Activated CD8-positive, alpha-beta memory T cell treated with anti-CD3 and anti-CD28 coated beads, Interleukin-2, amount 50 U/mL, for 48 hours (primary cell): ENCODE results near the gene KRTCAP3.
A peak's percentile ranks its signal among the peaks of the same experiment; 100 is the strongest.
"Not testable (repeated sequence)": the region's sequence is repeated elsewhere in the genome, so short reads cannot be mapped to it uniquely, and the experiment has no call there.

Experiments
- DNase-seq: peaks from one replicate; pipeline ENCODE4 v3.0.0-alpha.2; 2020

Gene KRTCAP3, protein sequence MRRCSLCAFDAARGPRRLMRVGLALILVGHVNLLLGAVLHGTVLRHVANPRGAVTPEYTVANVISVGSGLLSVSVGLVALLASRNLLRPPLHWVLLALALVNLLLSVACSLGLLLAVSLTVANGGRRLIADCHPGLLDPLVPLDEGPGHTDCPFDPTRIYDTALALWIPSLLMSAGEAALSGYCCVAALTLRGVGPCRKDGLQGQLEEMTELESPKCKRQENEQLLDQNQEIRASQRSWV

DNA sequence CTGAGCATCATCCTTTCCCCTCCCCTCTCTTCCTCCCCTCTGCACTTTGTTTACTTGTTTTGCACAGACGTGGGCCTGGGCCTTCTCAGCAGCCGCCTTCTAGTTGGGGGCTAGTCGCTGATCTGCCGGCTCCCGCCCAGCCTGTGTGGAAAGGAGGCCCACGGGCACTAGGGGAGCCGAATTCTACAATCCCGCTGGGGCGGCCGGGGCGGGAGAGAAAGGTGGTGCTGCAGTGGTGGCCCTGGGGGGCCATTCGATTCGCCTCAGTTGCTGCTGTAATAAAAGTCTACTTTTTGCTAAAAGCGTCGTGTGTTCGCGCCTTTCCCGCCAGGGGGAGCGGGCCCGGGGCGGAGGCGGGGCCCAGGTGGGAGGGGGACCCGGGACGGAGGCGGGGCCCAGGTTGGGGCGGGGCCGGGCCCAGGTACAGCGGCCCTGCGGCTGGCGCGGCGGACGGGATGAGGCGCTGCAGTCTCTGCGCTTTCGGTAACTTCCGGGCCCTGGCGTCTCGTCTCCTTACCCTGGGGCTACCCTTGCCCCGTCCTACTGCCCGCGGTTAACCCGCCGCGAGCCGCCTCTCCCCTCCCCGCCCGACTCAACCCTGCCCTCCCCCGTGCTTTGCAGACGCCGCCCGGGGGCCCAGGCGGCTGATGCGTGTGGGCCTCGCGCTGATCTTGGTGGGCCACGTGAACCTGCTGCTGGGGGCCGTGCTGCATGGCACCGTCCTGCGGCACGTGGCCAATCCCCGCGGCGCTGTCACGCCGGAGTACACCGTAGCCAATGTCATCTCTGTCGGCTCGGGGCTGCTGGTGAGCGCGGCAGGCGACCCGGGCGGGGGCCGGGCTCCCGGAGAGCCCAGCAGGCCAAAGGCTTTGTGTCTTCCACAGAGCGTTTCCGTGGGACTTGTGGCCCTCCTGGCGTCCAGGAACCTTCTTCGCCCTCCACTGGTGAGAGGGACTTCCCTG, at the start of gene KRTCAP3:
Gene KRTCAP3, plus strand, starts transcription at position 424 of the 962 bp plus-strand sequence. Its CDS starts 32 bp downstream, at position 456.
- DNase-seq = no peak

DNA sequence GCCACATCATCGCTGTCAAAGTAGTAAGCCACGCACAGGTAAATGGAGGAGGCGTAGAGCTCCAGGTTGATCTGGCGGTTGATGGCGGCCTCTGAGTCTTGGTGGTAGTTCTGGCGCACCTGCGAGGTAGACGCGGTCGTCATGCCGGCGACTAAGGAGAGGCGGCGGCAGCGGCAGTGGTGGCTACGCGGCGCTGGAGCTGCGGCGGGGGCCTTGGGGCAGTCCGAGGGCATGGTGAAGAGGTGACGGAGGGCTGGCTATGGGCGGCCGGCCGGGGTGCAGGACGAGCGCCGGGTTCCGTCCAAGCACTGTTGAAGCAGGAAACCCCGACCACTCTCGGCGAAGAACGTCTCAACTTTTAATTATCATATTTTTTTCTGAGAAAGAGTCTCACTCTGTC, 49.0 kb upstream of the KRTCAP3 start:
- no peak for DNase-seq

DNA sequence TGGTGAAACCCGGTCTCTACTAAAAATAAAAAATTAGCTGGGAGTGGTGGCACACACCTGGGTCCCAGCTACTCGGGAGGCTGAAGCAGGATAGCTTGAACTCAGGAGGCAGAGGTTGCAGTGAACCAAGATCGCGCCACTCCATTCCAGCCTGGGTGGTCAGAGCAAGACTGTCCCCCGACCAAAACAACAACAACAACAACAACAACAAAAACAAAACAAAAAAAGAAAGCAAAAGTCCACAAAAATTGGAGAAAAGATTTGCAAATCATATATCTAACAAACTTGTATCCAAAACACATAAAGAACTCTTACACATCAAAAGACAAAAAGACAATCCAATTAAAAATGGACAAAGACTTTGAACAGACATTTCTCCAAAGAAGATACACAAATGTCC, 43.2 kb upstream of the KRTCAP3 start:
- DNase-seq = no peak

DNA sequence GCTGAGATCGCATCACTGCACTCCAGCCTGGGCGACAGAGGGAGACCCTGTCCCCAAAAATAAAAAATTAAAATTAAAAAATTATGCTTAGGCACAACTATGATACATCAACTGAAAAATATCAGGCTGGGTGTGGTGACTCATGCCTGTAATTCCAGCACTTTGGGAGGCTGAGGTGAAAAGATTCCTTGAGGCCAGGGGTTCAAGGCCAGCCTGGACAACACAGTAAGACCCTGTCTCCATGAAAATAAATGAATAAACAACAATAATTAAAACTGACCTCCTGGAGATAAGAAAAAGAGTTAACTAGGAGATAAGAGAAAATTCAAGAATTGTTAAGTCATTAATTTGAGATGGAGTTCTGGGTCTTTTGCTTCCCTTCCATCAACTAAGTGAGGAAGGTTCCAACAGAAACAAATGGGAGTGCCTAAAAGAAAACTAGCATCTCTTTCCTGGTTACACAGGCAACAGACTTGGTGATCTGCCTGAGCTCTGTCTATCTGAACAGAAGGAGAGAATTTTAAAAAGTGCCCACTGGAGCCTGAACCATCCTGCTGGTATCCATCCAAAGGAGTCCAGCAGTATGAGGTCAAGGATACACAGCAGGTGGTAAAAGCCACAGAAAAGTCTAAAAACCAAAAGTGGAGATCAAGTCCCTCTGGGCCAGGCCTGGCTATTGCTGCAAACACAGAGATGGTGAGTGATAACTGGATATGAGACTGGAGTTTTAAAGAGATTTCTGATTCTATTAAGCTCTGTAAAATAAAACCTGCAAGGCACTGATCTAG, 41.6 kb upstream of the KRTCAP3 start:
- no peak for DNase-seq

DNA sequence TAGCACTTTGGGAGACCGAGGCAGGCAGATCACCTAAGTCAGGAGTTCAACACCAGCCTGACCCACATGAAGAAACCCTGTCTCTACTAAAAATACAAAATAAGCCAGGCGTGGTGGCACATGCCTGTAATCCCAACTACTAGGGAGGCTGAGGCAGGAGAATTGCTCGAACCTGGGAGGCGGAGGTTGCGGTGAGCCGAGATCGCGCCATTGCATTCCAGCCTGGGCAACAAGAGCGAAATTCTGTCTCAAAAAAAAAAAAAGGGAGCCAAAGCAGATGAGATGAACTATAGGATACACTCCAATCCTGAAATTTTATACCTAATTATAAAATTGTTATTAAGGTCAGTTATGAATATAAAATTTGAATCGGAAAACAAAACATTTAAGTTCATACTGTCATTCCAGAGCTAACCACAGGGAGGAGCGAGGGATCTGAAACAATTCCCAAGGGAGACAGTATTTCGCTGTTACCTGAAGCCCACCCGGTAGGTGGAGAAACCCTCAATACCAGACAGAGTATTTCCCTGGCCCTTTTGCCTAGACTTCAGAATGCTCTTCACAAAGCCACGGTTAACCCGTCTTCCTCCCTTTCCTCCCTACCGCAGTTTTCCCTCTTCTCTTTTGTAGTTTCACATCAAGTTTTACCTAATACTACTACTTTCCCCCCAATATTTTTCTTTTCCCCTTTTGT, 34.2 kb upstream of the KRTCAP3 start:
- DNase-seq = no peak

DNA sequence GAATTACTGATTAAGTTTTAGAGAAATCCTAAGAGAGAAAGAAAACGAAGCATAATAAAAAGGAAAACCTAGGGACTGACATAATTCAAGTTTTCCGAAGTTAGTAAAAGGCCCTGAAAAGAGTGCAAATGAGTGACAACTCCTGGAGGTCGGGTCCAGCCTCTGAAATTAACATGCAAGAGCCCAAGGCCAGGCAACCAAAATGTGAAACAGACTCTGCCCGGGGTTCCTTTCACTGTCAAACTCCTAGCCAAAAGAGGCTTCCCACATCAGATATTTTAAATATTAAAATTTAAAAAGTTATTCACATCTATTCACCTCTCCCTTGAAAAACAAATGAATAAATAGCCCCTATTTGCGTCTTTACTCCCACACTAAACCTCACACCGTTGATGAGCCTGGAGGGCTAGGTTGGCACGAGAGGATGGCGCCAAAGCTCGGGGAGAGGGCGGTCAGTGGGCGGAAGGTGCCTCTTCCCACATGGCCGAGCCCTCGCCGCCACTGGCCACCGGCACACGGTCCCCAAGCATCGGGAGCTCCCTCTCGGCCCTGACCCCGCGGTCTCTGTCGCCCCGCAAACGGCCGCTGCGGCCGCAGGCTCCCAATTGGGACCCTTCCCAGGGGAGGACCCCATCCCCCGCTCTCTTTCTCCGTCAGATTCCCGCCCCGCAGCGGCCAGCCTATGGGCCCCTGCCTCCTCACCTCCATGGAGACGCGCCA, 33.4 kb upstream of the KRTCAP3 start:
- no peak for DNase-seq

DNA sequence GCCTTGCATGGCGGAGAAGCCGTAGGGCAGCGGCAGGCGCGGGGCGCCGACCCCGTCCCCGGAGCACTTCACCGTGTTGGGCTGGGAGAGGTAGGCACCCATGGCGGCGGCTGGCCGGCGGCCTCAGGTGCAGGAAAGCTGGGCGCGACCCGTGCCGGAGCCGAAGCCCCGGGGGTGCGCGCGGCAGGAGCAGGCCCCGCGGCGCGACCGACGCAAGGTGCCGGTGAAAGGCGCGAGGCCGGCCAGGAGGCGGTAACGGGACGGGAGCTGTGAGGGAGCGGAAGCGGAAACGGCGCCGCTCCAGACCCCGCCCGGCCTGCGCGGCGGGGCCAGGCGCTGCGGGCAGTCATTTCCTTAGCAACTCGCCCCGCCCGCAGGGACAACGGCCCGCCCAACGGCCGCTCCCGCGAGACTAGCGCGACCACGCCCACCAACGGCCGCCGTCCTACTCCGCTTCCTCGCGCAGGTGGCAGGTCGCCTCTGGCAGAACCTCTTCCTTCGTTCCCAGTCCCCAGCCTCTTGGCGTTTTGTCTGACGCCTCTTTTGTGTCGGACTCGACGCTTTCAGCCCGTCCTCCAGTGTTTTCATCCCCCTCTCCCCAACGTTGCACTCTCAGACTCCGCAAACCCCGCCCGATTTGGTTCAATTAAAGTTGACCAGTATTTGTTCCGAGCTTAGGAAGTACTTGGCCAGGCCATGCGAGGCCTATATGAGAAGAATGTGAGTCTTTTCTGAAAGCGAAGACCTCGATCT, 32.7 kb upstream of the KRTCAP3 start, which contains the start of gene PPM1G:
Gene PPM1G, minus strand, starts transcription at position 271 of the 753 bp plus-strand sequence. Its CDS starts 169 bp downstream, at position 102.
- DNase-seq = peak; percentile 99

DNA sequence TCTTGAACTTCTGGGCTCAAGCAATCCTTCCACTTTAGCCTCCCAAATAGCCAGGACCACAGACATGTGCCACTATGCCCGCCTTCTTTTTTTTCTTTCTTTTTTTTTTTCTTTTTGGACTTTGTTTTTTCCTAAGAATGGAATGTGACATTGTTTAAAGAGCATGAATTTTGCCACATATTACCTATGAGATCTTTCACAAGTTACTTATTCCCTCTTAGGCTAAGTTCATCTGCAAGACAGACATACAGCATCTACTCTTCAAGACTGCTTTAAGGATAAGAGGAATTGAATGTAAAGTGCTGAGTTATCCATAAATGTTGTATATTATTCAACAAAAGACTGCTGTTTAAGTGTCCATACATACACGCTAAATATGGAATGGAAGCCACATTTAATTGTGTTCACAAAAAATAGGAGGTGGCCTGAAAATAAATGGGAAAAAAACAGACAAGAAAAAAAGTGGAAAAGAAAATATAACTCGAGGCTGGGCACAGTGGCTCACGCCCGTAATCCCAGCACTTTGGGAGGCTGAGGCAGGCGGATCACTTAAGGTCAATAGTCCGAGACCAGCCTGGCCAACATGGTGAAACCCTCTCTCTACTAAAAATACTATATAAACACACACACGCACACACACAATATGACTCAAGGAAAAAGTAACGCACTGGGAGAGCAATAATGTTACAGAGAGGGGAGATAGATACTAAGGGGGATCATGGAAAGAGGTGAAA, 29.6 kb upstream of the KRTCAP3 start:
- DNase-seq = no peak

DNA sequence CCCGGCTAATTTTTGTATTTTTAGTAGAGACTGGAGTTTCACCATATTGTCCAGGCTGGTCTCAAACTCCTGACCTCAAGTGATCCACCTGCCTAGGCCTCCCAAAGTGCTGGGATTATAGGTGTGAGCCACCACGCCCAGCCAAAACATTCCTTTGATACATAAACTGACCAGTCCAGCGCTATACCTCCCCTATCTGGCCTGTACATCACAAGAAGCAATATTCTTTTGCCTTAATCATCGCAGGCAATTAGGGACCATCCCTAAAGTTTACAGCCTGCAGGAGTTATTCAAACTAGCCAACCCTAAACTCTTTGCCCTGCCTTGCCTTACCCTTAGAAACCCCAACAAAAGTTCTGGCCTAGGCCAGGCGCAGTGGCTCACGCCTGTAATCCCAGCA, 26.0 kb upstream of the KRTCAP3 start:
- no peak for DNase-seq

DNA sequence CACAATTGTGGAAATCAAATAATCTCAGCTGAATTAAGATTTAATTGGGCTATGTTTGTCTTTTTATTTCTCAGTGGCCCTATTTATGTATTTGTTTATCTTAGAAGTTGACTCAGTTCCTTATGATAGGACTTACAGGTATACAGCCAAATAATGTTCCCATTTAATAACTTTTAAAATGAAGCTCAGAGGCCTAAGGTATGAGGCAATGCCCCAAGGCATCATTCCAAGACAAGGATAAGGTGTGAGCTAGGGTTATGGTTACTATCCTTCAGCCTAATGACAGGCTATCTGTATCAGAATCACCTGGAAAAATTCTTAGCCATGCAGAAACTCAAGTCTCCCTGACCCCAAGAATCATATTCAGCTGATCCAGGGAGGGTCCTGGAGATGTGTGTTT, 21.2 kb upstream of the KRTCAP3 start:
- DNase-seq = no peak

DNA sequence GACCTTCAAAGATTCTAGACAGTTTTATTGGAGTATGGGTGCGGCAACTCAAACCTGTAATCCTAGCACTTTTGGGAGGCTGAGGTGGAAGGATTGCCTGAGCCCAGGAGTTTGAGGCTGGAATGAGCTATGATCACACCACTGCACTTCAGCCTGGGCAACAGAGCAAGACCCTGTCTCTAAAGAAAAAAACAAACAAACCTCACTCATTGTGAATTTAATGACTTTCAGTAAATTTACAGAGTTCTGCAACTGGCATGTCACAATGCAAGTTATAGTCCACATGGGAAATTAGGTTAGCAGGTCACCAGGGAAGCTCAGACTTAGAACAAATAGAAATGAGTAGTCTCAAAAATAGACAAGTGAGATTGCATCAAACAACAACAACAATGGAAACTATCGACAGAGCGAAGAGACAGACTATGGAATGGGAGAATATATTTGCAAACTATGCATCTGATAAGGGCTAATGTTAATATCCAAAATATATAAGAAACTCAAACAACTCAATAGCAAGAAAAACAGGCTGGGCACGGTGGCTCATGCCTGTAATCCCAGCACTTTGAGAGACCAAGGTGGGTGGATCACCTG, 20.4 kb upstream of the KRTCAP3 start:
- DNase-seq = peak; percentile 8

DNA sequence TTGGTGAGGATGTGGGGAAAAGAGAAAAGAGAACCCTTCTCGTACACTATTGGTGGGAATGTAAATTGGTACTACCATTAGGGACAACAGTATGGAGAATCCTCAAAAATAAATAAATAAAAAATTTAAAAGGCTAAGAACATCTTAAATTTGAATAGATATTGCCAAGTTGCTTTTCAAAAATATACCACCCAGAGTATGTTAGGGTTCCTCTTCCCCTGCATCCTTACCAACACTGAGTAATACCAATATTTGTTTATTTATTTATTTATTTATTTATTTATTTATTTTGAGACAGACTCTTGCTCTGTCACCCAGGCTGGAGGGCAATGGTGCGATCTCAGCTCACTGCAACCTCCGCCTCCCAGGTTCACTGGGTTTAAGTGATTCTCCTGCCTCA, 19.2 kb upstream of the KRTCAP3 start:
- no peak for DNase-seq

DNA sequence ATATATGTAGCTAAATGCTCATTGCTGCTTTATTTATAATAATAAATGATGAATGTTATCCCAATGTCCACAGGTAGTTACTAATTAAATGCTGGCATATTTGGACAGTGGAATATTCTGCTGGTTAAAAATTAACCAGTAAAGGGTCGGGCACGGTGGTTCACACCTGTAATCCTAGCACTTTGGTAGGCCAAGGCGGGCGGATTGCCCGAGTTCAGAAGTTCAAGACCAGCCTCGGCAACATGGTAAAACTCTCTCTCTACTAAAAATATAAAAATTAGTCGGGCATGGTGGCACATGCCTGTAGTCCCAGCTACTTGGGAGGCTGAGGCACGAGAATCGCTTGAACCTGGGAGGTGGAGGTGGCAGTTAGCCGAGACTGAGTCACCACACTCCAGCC, 17.1 kb upstream of the KRTCAP3 start:
- DNase-seq = not testable (repeated sequence)

DNA sequence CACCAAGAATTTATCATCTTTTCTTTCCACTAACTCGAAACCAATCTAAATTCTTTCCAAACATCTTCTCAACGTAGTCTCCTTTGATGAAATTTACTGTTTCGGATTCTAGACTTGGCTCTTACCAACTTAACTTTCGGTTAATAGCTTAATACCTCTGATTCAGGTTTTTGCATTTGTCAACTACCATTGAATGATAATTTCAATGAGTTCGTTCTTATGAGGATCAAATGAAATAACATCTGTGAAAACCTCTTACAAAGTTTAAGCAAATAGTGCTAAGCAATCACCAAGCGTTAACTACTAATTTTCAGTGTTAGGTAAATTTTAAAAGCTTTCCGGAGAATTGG, 14.3 kb upstream of the KRTCAP3 start:
- no peak for DNase-seq

DNA sequence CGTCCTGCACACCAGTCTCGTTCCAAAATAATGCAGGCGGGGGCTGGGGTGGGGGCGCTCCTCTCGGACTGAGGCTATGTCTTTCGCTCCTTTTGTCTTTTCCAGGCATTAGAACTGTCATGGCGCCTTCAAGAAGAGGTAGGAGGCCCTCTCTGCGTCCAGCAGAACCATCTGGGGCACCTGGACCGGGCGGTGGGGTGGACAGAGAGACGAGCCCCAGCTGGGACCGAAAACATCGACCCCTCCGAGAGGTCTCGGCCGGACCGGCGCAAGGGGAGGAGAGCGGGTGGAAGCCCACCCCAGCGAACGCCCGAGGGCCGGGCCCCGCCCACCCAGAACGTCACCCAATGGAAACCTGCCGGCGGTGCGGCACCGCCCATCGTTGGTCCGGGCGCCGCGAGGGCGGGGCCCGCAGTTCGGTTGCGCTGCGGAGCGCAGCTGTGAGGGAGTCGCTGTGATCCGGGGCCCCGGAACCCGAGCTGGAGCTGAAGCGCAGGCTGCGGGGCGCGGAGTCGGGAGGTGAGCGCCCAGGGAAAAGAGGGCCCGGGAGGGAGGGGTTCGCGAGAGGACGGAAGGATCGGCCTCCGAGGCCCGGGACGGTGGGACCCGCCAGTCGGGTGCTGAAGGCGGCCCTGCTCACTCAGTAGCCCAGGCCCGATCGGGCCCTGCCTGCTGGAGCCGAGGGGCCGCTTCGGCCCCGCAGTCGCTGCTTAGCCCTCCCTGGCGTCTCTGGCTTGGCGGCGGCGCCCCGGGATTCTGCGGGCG, 13.8 kb upstream of the KRTCAP3 start, which contains the start of gene NRBP1:
Gene NRBP1, plus strand, starts transcription at position 419 of the 765 bp plus-strand sequence. CDS start 4,643 bp downstream, outside the sequence.
- peak; percentile 97 for DNase-seq

DNA sequence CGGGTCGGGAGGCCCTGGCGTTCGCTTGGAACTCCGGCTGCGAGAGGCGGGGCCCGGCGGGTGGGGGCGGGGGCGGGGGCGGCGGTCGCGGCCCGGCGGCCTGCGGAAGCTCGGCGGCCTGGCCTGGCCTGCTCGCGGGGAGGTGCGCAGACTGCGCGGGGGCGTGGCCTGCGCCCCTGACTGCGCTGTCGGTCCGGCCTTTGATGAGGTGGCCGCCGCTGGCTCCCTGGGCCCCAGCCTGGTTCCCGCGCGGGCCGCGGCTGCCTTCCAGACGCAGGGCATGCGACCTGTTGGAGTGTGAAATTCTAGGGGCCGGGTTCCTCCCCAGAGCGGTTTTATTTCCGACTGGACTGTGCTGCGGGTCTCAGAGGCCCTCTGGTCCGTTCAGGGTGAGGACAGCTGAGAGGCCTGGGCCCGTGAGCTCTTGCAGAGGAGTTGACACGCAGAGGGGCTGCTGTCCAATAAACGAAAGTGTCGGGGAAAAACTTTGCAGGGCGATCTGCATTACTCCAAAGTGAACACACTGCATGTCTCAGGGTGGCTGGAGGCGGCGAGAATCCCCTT, 13.1 kb upstream of the KRTCAP3 start:
- DNase-seq = peak; percentile 87

DNA sequence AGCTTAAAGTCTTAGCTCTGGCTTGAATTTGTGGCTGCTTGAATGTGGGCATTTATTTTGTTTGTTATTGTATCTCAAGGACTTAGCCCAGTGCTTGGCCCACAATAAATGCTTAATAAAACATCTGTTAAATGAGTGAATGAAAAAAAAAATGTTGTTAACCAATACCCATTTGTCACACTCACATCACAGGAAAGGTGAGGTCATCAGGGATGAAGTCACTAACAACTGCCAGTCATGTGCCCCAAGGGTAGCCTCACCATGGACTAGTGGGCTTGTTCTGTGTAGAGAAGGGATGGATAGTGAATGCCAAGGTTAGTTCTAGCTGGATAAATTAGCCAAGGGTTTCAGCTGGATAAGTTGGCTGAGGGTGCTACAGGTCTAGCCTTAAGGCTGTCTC, 10.8 kb upstream of the KRTCAP3 start:
- DNase-seq = no peak

DNA sequence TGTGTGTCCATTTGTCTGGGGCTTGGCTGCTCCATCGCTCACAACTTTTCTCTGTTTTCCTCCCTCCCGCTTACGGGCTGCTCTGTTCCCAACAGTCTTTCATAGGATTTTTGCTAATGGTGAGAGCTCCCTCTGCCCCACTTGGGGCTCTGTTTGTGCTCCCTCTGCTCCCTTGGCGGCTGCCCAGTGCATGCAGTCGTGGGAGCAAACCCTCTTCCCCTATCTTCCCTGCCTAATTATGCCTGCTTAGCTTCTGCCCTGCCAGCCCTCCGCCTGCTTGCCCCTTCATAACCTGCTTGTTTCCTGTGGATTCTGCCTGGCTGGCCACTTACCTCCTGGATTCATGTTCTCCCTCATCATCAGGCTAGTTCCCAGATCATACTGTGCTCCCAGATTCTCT, 6.6 kb upstream of the KRTCAP3 start:
- DNase-seq = no peak
